ENCODE data around the gene MCEMP1. TPM values are rescaled to one million over a fixed set of nuclear protein-coding genes. Genes with fewer than 3 reads are reported as not detected.

MCEMP1 gene
- total and polyA plus RNA-seq, 2 experiments from 2014 or later, result not detected

DNA sequence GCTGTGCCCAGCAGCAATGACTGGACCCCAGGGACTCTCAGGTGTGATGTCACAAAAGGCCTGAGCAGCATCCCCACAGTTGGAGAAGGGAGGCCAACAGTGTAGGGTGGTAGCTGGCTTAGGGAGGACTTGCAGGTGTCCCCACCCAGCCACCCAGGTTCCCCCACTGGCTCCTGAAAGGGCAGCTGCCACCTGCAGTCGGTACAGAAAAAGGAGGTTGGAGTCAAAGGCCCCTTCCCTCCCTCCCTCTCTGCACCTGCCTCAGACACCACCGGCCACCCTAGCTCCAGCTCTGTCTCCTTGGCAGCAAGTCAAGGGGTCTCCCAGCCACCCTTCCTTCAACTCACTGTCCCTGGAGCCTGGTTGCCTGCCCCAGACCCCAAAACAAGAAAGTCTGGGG, 43.2 kb upstream of the MCEMP1 start, which contains the start of gene PCP2:
Gene PCP2, minus strand, starts transcription at position 22 of the 400 bp plus-strand sequence. CDS start 262 bp downstream, outside the sequence.
- peaks cover 27% of the 10 kb centered on the region for H3K27me3 Mint-ChIP-seq (ENCODE audit: insufficient read depth, low read depth, poor library complexity)
- peaks cover 9% of the 10 kb centered on the region; the same call in 2 of the 3 replicates for H3K4me1 Mint-ChIP-seq
- no peaks in the 10 kb centered on the region; the same call in 1 of the 3 replicates for H3K9me3 Mint-ChIP-seq
- no peak within 1 kb of the TSS for H3K27ac Mint-ChIP-seq
- peaks cover 2% of the 10 kb centered on the region; the same call in 1 of the 2 replicates for H4K20me1 ChIP-seq (replicated peaks; ENCODE audit: insufficient read depth)
- H3K36me3 Mint-ChIP-seq (ENCODE audit: low read depth), result no peaks in the 10 kb centered on the region
- H3K4me2 ChIP-seq, result no peak within 1 kb of the TSS
- TF ChIP-seq JUNB (IDR thresholded peaks at IDR 0.05; ENCODE audit: unreplicated experiment) (no peak), EZH2 (IDR thresholded peaks at IDR 0.05; ENCODE audit: low read depth, unreplicated experiment) (no peak)
- TF ChIP-seq, protein P1, sequence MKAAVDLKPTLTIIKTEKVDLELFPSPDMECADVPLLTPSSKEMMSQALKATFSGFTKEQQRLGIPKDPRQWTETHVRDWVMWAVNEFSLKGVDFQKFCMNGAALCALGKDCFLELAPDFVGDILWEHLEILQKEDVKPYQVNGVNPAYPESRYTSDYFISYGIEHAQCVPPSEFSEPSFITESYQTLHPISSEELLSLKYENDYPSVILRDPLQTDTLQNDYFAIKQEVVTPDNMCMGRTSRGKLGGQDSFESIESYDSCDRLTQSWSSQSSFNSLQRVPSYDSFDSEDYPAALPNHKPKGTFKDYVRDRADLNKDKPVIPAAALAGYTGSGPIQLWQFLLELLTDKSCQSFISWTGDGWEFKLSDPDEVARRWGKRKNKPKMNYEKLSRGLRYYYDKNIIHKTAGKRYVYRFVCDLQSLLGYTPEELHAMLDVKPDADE (IDR thresholded peaks at IDR 0.05), result no peak
- H3K4me3 ChIP-seq, result no peak within 1 kb of the TSS
- DNase-seq (ENCODE audit: low spot score) (no peak), ATAC-seq (no peak)
- no peak within 1 kb of the TSS for H2AFZ ChIP-seq
- no peaks in the 10 kb centered on the region for H3K36me3 ChIP-seq (ENCODE audit: insufficient read depth)
- no peaks in the 10 kb centered on the region for H3F3A ChIP-seq (replicated peaks; ENCODE audit: low read depth)
- peaks cover 24% of the 10 kb centered on the region for H3K27me3 ChIP-seq (ENCODE audit: insufficient read depth)
- no peaks in the 10 kb centered on the region for H3K9me2 ChIP-seq (ENCODE audit: insufficient read depth)
- peaks cover 9% of the 10 kb centered on the region; the same call in 1 of the 2 replicates for H3K4me1 ChIP-seq (ENCODE audit: insufficient read depth)
- no peak within 1 kb of the TSS for H3K27ac ChIP-seq (ENCODE audit: low read depth)
- H3K79me2 ChIP-seq (replicated peaks; ENCODE audit: insufficient read depth), result peaks cover 20% of the 10 kb centered on the region
- H3K4me3 Mint-ChIP-seq, result no peak within 1 kb of the TSS; the same call in 2 of the 3 replicates

DNA sequence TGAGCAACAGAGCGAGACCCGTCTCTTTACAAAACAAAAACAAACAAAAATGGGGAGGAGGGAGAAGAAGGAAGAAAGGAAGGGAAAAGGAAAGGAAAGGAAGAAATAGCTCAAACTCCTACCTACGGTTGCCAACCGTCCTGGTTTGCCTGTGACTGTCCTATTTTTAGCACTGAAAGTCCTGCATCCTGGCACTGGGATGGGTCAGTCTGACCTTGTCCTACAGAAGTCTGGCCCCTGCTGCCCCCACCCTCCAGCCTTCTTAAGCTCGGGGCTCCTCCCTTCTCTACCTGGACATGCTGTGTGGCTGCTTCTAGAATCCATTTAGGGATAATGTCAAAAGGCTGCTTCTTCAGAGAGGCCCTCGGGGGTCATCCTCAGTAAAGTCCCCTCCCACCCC, 41.2 kb upstream of the MCEMP1 start:
- Histone ChIP-seq H3K27me3 (ENCODE audit: insufficient read depth) (peaks cover 24% of the 10 kb centered on the region), H3K4me1 (ENCODE audit: insufficient read depth) (peaks cover 3% of the 10 kb centered on the region; the same call in 1 of the 2 replicates), H3K79me2 (replicated peaks; ENCODE audit: insufficient read depth) (peaks cover 4% of the 10 kb centered on the region), H3K4me3 (no peak overlapping the region), H3K4me2 (no peak overlapping the region), H3K9me2 (ENCODE audit: insufficient read depth) (no peaks in the 10 kb centered on the region), H4K20me1 (replicated peaks; ENCODE audit: insufficient read depth) (no peaks in the 10 kb centered on the region; the same call in 1 of the 2 replicates), H2AFZ (no peak overlapping the region), H3K36me3 (ENCODE audit: insufficient read depth) (no peaks in the 10 kb centered on the region), H3K27ac (ENCODE audit: low read depth) (no peak overlapping the region), H3F3A (replicated peaks; ENCODE audit: low read depth) (peaks cover 9% of the 10 kb centered on the region)
- Mint-ChIP-seq H3K4me1 (peaks cover 2% of the 10 kb centered on the region; the same call in 1 of the 3 replicates), H3K4me3 (peak overlapping the region; percentile 75; the same call in 2 of the 3 replicates), H3K27ac (no peak overlapping the region), H3K9me3 (no peaks in the 10 kb centered on the region; the same call in 2 of the 3 replicates), H3K27me3 (ENCODE audit: insufficient read depth, low read depth, poor library complexity) (peaks cover 22% of the 10 kb centered on the region), H3K36me3 (ENCODE audit: low read depth) (no peaks in the 10 kb centered on the region)
- no peak for ATAC-seq
- DNase-seq (ENCODE audit: low spot score), result no peak
- TF ChIP-seq JUNB (IDR thresholded peaks at IDR 0.05; ENCODE audit: unreplicated experiment) (no peak), STAT1 (IDR thresholded peaks at IDR 0.05; ENCODE audit: unreplicated experiment) (no peak), ZNF331 (CRISPR knock-in tag; IDR thresholded peaks at IDR 0.05; ENCODE audit: low read depth) (no peak), NANOG (IDR thresholded peaks at IDR 0.05; ENCODE audit: borderline replicate concordance) (no peak), POLR2AphosphoS5 (IDR thresholded peaks at IDR 0.05; ENCODE audit: low read depth) (no peak), ZNF114 (CRISPR knock-in tag; IDR thresholded peaks at IDR 0.05) (no peak), EZH2 (IDR thresholded peaks at IDR 0.05; ENCODE audit: low read depth, unreplicated experiment) (no peak), CREB1 (CRISPR knock-in tag; IDR thresholded peaks at IDR 0.05; ENCODE audit: low read depth) (no peak), EZH2phosphoT487 (IDR thresholded peaks at IDR 0.05; ENCODE audit: unreplicated experiment) (no peak)
- TF ChIP-seq, protein P2, sequence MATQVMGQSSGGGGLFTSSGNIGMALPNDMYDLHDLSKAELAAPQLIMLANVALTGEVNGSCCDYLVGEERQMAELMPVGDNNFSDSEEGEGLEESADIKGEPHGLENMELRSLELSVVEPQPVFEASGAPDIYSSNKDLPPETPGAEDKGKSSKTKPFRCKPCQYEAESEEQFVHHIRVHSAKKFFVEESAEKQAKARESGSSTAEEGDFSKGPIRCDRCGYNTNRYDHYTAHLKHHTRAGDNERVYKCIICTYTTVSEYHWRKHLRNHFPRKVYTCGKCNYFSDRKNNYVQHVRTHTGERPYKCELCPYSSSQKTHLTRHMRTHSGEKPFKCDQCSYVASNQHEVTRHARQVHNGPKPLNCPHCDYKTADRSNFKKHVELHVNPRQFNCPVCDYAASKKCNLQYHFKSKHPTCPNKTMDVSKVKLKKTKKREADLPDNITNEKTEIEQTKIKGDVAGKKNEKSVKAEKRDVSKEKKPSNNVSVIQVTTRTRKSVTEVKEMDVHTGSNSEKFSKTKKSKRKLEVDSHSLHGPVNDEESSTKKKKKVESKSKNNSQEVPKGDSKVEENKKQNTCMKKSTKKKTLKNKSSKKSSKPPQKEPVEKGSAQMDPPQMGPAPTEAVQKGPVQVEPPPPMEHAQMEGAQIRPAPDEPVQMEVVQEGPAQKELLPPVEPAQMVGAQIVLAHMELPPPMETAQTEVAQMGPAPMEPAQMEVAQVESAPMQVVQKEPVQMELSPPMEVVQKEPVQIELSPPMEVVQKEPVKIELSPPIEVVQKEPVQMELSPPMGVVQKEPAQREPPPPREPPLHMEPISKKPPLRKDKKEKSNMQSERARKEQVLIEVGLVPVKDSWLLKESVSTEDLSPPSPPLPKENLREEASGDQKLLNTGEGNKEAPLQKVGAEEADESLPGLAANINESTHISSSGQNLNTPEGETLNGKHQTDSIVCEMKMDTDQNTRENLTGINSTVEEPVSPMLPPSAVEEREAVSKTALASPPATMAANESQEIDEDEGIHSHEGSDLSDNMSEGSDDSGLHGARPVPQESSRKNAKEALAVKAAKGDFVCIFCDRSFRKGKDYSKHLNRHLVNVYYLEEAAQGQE (IDR thresholded peaks at IDR 0.05; ENCODE audit: unreplicated experiment), result no peak
- TF ChIP-seq, protein P3, sequence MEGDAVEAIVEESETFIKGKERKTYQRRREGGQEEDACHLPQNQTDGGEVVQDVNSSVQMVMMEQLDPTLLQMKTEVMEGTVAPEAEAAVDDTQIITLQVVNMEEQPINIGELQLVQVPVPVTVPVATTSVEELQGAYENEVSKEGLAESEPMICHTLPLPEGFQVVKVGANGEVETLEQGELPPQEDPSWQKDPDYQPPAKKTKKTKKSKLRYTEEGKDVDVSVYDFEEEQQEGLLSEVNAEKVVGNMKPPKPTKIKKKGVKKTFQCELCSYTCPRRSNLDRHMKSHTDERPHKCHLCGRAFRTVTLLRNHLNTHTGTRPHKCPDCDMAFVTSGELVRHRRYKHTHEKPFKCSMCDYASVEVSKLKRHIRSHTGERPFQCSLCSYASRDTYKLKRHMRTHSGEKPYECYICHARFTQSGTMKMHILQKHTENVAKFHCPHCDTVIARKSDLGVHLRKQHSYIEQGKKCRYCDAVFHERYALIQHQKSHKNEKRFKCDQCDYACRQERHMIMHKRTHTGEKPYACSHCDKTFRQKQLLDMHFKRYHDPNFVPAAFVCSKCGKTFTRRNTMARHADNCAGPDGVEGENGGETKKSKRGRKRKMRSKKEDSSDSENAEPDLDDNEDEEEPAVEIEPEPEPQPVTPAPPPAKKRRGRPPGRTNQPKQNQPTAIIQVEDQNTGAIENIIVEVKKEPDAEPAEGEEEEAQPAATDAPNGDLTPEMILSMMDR (conservative IDR thresholded peaks at IDR 0.05; ENCODE audit: low read depth in 2 of 2), result no peak
- TF ChIP-seq, protein P1 (IDR thresholded peaks at IDR 0.05), result no peak

All from GM23338 (cell line).